GM23338 (cell line): ENCODE measurements around the gene ICA1L. TPM values are rescaled to one million over a fixed set of nuclear protein-coding genes. Genes with fewer than 3 reads are reported as not detected.

Experiments used
- ATAC-seq: fragments of 200-7000 bp; cut with Tn5 transposase; 3 replicates; pipeline ENCODE4 v1.9.1; 2020
- DNase-seq: peaks from one replicate; pipeline ENCODE4 v3.0.0-alpha.2; 2015; ENCODE audit warnings: low spot score
- H2AFZ ChIP-seq: fragments of 200-600 bp; sonication (generic); 2 replicates; pipeline ENCODE4 v1.8.0; 2016; ENCODE audit warnings: antibody characterized with exemption, mild to moderate bottlenecking, moderate library complexity
- H3F3A ChIP-seq: fragments of 200-600 bp; sonication (generic); replicated peaks from 2 replicates; pipeline ENCODE4 v1.8.0; 2017; ENCODE audit warnings: antibody characterized with exemption, mixed run types, low read depth
- H3K27ac ChIP-seq: fragments of 200-600 bp; sonication (generic); 2 replicates; pipeline ENCODE4 v1.6.1; 2016; ENCODE audit warnings: low read depth
- H3K27me3 ChIP-seq: fragments of 200-600 bp; sonication (generic); 2 replicates; pipeline ENCODE4 v1.8.0; 2016; ENCODE audit warnings: mild to moderate bottlenecking, mixed run types, moderate library complexity; ENCODE audit not compliant: insufficient read depth
- H3K36me3 ChIP-seq: fragments of 200-600 bp; sonication (generic); 2 replicates; pipeline ENCODE4 v1.8.0; 2016; ENCODE audit warnings: mild to moderate bottlenecking; ENCODE audit not compliant: insufficient read depth
- H3K4me1 ChIP-seq: fragments of 200-600 bp; sonication (generic); 2 replicates; pipeline ENCODE4 v1.8.0; 2016; ENCODE audit warnings: mild to moderate bottlenecking, moderate library complexity; ENCODE audit not compliant: insufficient read depth
- H3K4me2 ChIP-seq: fragments of 200-600 bp; sonication (generic); 2 replicates; pipeline ENCODE4 v1.7.1; 2017; ENCODE audit warnings: mixed run types
- H3K4me3 ChIP-seq: fragments of 200-600 bp; sonication (generic); 2 replicates; pipeline ENCODE4 v1.6.1; 2016; ENCODE audit warnings: mixed run types
- H3K79me2 ChIP-seq: fragments of 200-600 bp; sonication (generic); replicated peaks from 2 replicates; pipeline ENCODE4 v1.8.0; 2017; ENCODE audit warnings: mild to moderate bottlenecking; ENCODE audit not compliant: insufficient read depth
- H3K9me2 ChIP-seq: fragments of 200-600 bp; sonication (generic); 2 replicates; pipeline ENCODE4 v1.8.0; 2017; ENCODE audit not compliant: insufficient read depth
- H4K20me1 ChIP-seq: fragments of 200-600 bp; sonication (generic); replicated peaks from 2 replicates; pipeline ENCODE4 v1.8.0; 2017; ENCODE audit warnings: mild to moderate bottlenecking; ENCODE audit not compliant: insufficient read depth
- H3K27ac Mint-ChIP-seq: 2 replicates; pipeline ENCODE4 v1.8.0; 2020; ENCODE audit warnings: inconsistent platforms, mild to moderate bottlenecking, moderate library complexity, mixed read lengths
- H3K27me3 Mint-ChIP-seq: 3 replicates; pipeline ENCODE4 v1.8.0; 2022; ENCODE audit warnings: low read depth, mild to moderate bottlenecking, moderate library complexity, mixed read lengths, inconsistent platforms; ENCODE audit not compliant: insufficient read depth, poor library complexity
- H3K36me3 Mint-ChIP-seq: 3 replicates; pipeline ENCODE4 v1.8.0; 2021; ENCODE audit warnings: low read depth, mild to moderate bottlenecking, inconsistent platforms, moderate library complexity, mixed read lengths
- H3K4me1 Mint-ChIP-seq: 3 replicates; pipeline ENCODE4 v1.8.0; 2020; ENCODE audit warnings: mild to moderate bottlenecking, inconsistent platforms, mixed read lengths
- H3K4me3 Mint-ChIP-seq: 3 replicates; pipeline ENCODE4 v1.8.0; 2021; ENCODE audit warnings: moderate library complexity, mild to moderate bottlenecking, inconsistent platforms, mixed read lengths
- H3K9me3 Mint-ChIP-seq: 3 replicates; pipeline ENCODE4 v1.8.0; 2020; ENCODE audit warnings: moderate library complexity, mild to moderate bottlenecking, inconsistent platforms, mixed read lengths
- CREB1 ChIP-seq: fragments of 250-450 bp; sonication (Bioruptor Pico); IDR thresholded peaks from 2 replicates; pipeline ENCODE4 v1.5.0; 2020; ENCODE audit warnings: low read depth, mild to moderate bottlenecking, moderate library complexity
- CTCF ChIP-seq, 2 experiments: fragments of 200-600 bp in 1 of 2; sonication (generic) in 1 of 2; conservative IDR thresholded peaks; 2 replicates each; pipeline versions ENCODE4 v1.5.1 to v1.6.1; 2016 to 2017; ENCODE audit warnings: antibody characterized with exemption in 2 of 2, low read depth in 2 of 2, mild to moderate bottlenecking in 2 of 2, moderate library complexity in 1 of 2
- EZH2 ChIP-seq: fragments of 200-600 bp; sonication (generic); IDR thresholded peaks from one replicate; pipeline ENCODE4 v1.8.0; 2017; ENCODE audit warnings: antibody characterized with exemption, mild to moderate bottlenecking, low read depth; ENCODE audit not compliant: unreplicated experiment
- EZH2phosphoT487 ChIP-seq: fragments of 200-600 bp; sonication (generic); IDR thresholded peaks from one replicate; pipeline ENCODE4 v1.8.1; 2018; ENCODE audit warnings: antibody characterized with exemption; ENCODE audit not compliant: unreplicated experiment
- JUNB ChIP-seq: IDR thresholded peaks from one replicate; pipeline ENCODE4 v1.6.1; 2016; ENCODE audit warnings: antibody characterized with exemption; ENCODE audit not compliant: unreplicated experiment
- NANOG ChIP-seq: IDR thresholded peaks from 2 replicates; pipeline ENCODE4 v1.6.1; 2016; ENCODE audit warnings: antibody characterized with exemption, borderline replicate concordance
- POLR2AphosphoS5 ChIP-seq: IDR thresholded peaks from 2 replicates; pipeline ENCODE4 v1.6.1; 2016; ENCODE audit warnings: antibody characterized with exemption, low read depth
- REST ChIP-seq: IDR thresholded peaks from one replicate; pipeline ENCODE4 v1.6.1; 2018; ENCODE audit warnings: antibody characterized with exemption; ENCODE audit not compliant: unreplicated experiment
- STAT1 ChIP-seq: IDR thresholded peaks from one replicate; pipeline ENCODE4 v1.6.1; 2016; ENCODE audit warnings: antibody characterized with exemption; ENCODE audit not compliant: unreplicated experiment
- ZNF114 ChIP-seq: fragments of 250-450 bp; sonication (Bioruptor Pico); IDR thresholded peaks from 2 replicates; pipeline ENCODE4 v1.5.0; 2020; ENCODE audit warnings: mild to moderate bottlenecking, moderate library complexity
- ZNF331 ChIP-seq: fragments of 250-450 bp; sonication (Bioruptor Pico); IDR thresholded peaks from 2 replicates; pipeline ENCODE4 v1.5.0; 2020; ENCODE audit warnings: low read depth, mild to moderate bottlenecking, moderate library complexity
- polyA plus RNA-seq: library from polyadenylated mRNA; unstranded; fragments of >200 nt; fragmentation: Nextera tagmentation; extraction: Ambion mirVana; gene quantifications from 2 replicates; pipeline ENCODE4 v1.2.1, GENCODE V29; 2016
- total RNA-seq: library from RNA; depleted of rRNA; stranded (reverse); fragments of >200 nt; shearing (Covaris generic); gene quantifications from 2 replicates; pipeline ENCODE4 v1.2.3, GENCODE V29; 2014

ICA1L gene
- total and polyA plus RNA-seq, 2 experiments from 2014 or later = 1.6 to 7.2 TPM

GRCh38 chr2:202773301-202773973, 98.1 kb downstream of the ICA1L start (continued):
- no peak for TF ChIP-seq NANOG
- TF ChIP-seq POLR2AphosphoS5 = no peak
- TF ChIP-seq REST = no peak
- no peak for TF ChIP-seq ZNF114 (CRISPR knock-in tag)
- no peak for TF ChIP-seq EZH2phosphoT487
- no peak for TF ChIP-seq ZNF331 (CRISPR knock-in tag)
- TF ChIP-seq STAT1 = no peak

GRCh38 chr2:202771741-202772460, 99.7 kb downstream of the ICA1L start:
- no peak overlapping the region for H3K4me3 ChIP-seq
- no peak for TF ChIP-seq CREB1
- no peak for TF ChIP-seq NANOG
- no peak for TF ChIP-seq STAT1
- TF ChIP-seq CTCF (conservative IDR thresholded peaks at IDR 0.05; ENCODE audit: low read depth in 2 of 2) = no peak
- TF ChIP-seq REST = no peak
- TF ChIP-seq EZH2 = no peak
- no peak for TF ChIP-seq JUNB
- Mint-ChIP-seq H3K9me3 (no peaks in the 10 kb centered on the region), H3K27ac (no peak overlapping the region), H3K4me1 (peaks cover 6% of the 10 kb centered on the region), H3K4me3 (no peak overlapping the region), H3K27me3 (no peaks in the 10 kb centered on the region), H3K36me3 (peaks cover 4% of the 10 kb centered on the region; the same call in 2 of the 3 replicates)
- no peaks in the 10 kb centered on the region for H4K20me1 ChIP-seq
- no peak overlapping the region for H2AFZ ChIP-seq
- DNase-seq (no peak), ATAC-seq (no peak)
- H3K4me2 ChIP-seq = no peak overlapping the region
- H3K4me1 ChIP-seq = peaks cover 17% of the 10 kb centered on the region
- no peaks in the 10 kb centered on the region for H3K79me2 ChIP-seq
- H3F3A ChIP-seq = no peaks in the 10 kb centered on the region
- H3K9me2 ChIP-seq = no peaks in the 10 kb centered on the region
- H3K36me3 ChIP-seq = no peaks in the 10 kb centered on the region
- no peak overlapping the region for H3K27ac ChIP-seq
- H3K27me3 ChIP-seq = no peaks in the 10 kb centered on the region
